ENCODE measurements around the gene LACTB.

LACTB gene

GRCh38 chr15:63121382-63122001 is at the start of gene LACTB:
TSS of gene LACTB (plus strand) at chr15:63121861. CDS start at chr15:63121872, 11 bp downstream.
- DNase-seq = peak; percentile 40

- no peak for DNase-seq
These were observed 49.5 kb upstream of the LACTB start for GRCh38 chr15:63072023-63072650.

- DNase-seq = no peak
These were observed 48.8 kb upstream of the LACTB start for GRCh38 chr15:63072809-63073277.

GRCh38 chr15:63073497-63074172 is 48.0 kb upstream of the LACTB start:
- no peak for DNase-seq

GRCh38 chr15:63075015-63075983 is 46.4 kb upstream of the LACTB start:
- no peak for DNase-seq

GRCh38 chr15:63075984-63076713 is 45.5 kb upstream of the LACTB start:
- no peak for DNase-seq

- no peak for DNase-seq
These were observed 45.0 kb upstream of the LACTB start for GRCh38 chr15:63076714-63077046.

GRCh38 chr15:63077952-63078351 is 43.7 kb upstream of the LACTB start:
- no peak for DNase-seq

GRCh38 chr15:63079947-63080626 is 41.6 kb upstream of the LACTB start:
- DNase-seq = no peak

GRCh38 chr15:63080634-63081250 is 40.9 kb upstream of the LACTB start:
- no peak for DNase-seq

GRCh38 chr15:63082366-63082765 is 39.3 kb upstream of the LACTB start:
- DNase-seq = no peak

GRCh38 chr15:63083044-63083443 is 38.6 kb upstream of the LACTB start:
- no peak for DNase-seq

GRCh38 chr15:63083541-63083940 is 38.1 kb upstream of the LACTB start:
- DNase-seq = no peak

GRCh38 chr15:63084806-63085205 is 36.9 kb upstream of the LACTB start:
- DNase-seq = no peak

GRCh38 chr15:63085289-63085688 is 36.4 kb upstream of the LACTB start:
- DNase-seq = no peak

GRCh38 chr15:63086271-63086670 is 35.4 kb upstream of the LACTB start:
- DNase-seq = no peak

GRCh38 chr15:63086947-63087346 is 34.7 kb upstream of the LACTB start:
- DNase-seq = no peak

GRCh38 chr15:63088533-63089245 is 33.0 kb upstream of the LACTB start:
- peak; percentile 75 for DNase-seq

GRCh38 chr15:63089260-63090043 is 32.2 kb upstream of the LACTB start:
- DNase-seq = peak; percentile 58

- DNase-seq = peak; percentile 59
These were observed 31.2 kb upstream of the LACTB start for GRCh38 chr15:63090472-63090871.

All from DMS79 treated with DMSO at 0.1 percent for 48 hours (cell line).